ENCODE measurements around the gene MTHFS. TPM values are rescaled to one million over a fixed set of nuclear protein-coding genes. Genes with fewer than 3 reads are reported as not detected.
"Not testable (repeated sequence)": the region's sequence is repeated elsewhere in the genome, so short reads cannot be mapped to it uniquely, and the experiment has no call there.

Gene MTHFS
- total RNA-seq, 4 donors from 2014 or later = 6.9 to 16.9 (median 16.3) TPM

DNA sequence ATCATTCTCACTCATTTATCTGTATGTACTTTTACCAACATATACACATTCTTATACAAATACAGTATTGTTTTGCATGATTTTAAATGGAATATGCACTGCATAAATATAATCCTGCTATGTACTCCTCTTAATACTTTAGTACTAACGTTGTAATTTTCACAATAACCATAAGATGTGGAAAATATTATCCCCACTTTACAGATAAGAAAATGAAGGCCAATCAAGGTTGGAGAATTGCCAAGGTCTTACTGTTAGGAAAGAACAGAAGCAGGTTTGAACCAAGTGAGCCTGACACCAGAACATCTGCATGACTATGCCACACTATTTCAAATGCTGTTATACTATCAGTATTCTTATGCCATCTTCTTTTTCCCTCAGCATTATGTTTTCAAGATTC lies 41.3 kb upstream of the MTHFS start:
- no peak for TF ChIP-seq CTCF (IDR thresholded peaks at IDR 0.05)
- no peak for TF ChIP-seq POLR2A (IDR thresholded peaks at IDR 0.05)
- TF ChIP-seq EP300 (IDR thresholded peaks at IDR 0.05) = no peak
- Histone ChIP-seq H3K4me3 (no peak overlapping the region), H3K36me3 (no peaks in the 10 kb centered on the region), H3K9me3 (no peaks in the 10 kb centered on the region), H3K27me3 (no peaks in the 10 kb centered on the region), H3K27ac (no peak overlapping the region), H3K4me1 (no peaks in the 10 kb centered on the region)
- DNase-seq (ENCODE audit: low spot score in 2 of 2) = no peak
- WGBS, 2 donors = 75 to 77% methylated on average over 1 of the region's 1 CpG

DNA sequence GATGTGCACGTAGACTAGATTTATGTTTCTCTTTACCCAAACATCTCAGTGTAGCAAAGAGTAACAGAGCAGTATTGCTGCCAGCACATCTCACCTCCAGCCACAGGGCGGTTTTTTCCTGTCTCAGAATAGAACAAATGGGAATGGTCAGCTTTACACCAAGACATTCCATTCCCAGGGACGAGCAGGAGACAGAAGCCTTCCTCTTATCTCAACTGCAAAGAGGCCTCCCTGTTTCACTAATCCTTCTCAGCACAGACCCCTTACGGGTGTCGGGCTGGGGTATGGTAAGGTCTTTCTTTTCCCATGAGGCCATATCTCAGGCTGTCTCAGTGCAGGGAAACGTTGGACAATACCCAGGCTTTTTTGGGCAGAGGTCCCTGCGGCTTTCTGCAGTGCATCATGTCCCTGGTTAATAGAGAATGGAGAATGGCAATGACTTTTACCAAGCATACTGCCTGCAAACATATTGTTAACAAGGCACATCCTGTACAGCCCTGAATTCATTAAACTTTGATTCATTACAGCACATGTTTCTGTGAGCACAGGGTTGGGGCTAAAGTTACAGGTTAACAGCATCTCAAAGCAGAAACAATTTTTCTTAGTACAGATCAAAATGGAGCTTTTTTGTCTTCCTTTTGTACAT lies 38.9 kb upstream of the MTHFS start:
- H3K36me3 ChIP-seq; H3K4me1 ChIP-seq; H3K4me3 ChIP-seq; DNase-seq (ENCODE audit: low spot score in 2 of 2); H3K9me3 ChIP-seq; H3K27ac ChIP-seq; H3K27me3 ChIP-seq: not testable (repeated sequence)
- WGBS, 2 donors = 39 to 49% methylated on average over 7 of the region's 7 CpGs

- no peak for TF ChIP-seq CTCF (IDR thresholded peaks at IDR 0.05)
- TF ChIP-seq POLR2A (IDR thresholded peaks at IDR 0.05) = no peak
- no peak for TF ChIP-seq EP300 (IDR thresholded peaks at IDR 0.05)
- H3K36me3 ChIP-seq = no peaks in the 10 kb centered on the region
- no peak overlapping the region for H3K4me3 ChIP-seq
- H3K4me1 ChIP-seq = no peaks in the 10 kb centered on the region
- DNase-seq (ENCODE audit: low spot score in 2 of 2) = no peak
- no peaks in the 10 kb centered on the region for H3K9me3 ChIP-seq
- 45 to 51% methylated on average over 3 of the region's 3 CpGs for WGBS, 2 donors
- no peak overlapping the region for H3K27ac ChIP-seq
- no peaks in the 10 kb centered on the region for H3K27me3 ChIP-seq
These were observed 36.4 kb upstream of the MTHFS start for GRCh38 chr15:79933231-79933630.

GRCh38 chr15:79932447-79932846 lies 35.6 kb upstream of the MTHFS start:
- Histone ChIP-seq H3K4me3 (no peak overlapping the region), H3K9me3 (no peaks in the 10 kb centered on the region), H3K27ac (no peak overlapping the region), H3K27me3 (no peaks in the 10 kb centered on the region), H3K4me1 (no peaks in the 10 kb centered on the region), H3K36me3 (no peaks in the 10 kb centered on the region)
- 69 to 73% methylated on average over 5 of the region's 5 CpGs for WGBS, 2 donors
- TF ChIP-seq CTCF (IDR thresholded peaks at IDR 0.05) = no peak
- TF ChIP-seq POLR2A (IDR thresholded peaks at IDR 0.05) = no peak
- no peak for TF ChIP-seq EP300 (IDR thresholded peaks at IDR 0.05)
- DNase-seq (ENCODE audit: low spot score in 2 of 2) = no peak

DNA sequence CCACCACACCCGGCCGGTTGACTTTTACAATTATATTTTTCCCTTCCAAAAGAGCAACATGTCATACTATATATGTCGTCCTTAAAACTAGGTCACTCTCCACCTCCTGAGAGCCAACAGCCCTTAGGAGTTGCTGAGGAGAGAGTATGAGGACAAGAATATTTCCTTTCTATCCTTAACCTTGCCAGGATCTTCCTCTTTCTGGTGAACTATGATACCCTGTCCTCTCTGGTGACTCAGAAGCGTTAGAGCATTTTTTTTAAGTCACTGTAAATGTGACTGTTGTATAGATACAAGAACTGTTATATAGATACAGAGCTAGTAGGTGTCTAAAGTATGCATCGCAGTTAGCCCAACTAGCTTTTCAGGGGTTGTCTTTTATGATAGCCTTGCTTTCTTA lies 33.7 kb upstream of the MTHFS start:
- 86 to 89% methylated on average over 5 of the region's 5 CpGs for WGBS, 2 donors

More for the DNA sequence above, 33.7 kb upstream of the MTHFS start:
- TF ChIP-seq EP300 (IDR thresholded peaks at IDR 0.05) (no peak), CTCF (IDR thresholded peaks at IDR 0.05) (no peak), POLR2A (IDR thresholded peaks at IDR 0.05) (no peak)
- H3K36me3 ChIP-seq = no peaks in the 10 kb centered on the region
- H3K27me3 ChIP-seq = no peaks in the 10 kb centered on the region
- no peak overlapping the region for H3K27ac ChIP-seq
- H3K4me3 ChIP-seq = no peak overlapping the region
- H3K4me1 ChIP-seq = no peaks in the 10 kb centered on the region
- H3K9me3 ChIP-seq = no peaks in the 10 kb centered on the region
- DNase-seq (ENCODE audit: low spot score in 2 of 2) = no peak
